Uterus (tissue), 4 donors: ENCODE results near the gene VARS1. TPM values are rescaled to one million over a fixed set of nuclear protein-coding genes. Genes with fewer than 3 reads are reported as not detected.

ENCODE experiments used
- DNase-seq, 2 donors: peaks; one replicate each; pipeline ENCODE4 v3.0.0-alpha.2; 2019 to 2020
- H3K27ac ChIP-seq, 2 donors: fragments of 200-600 bp; sonication (generic); 1 replicate in 1 of 2; 2 replicates in 1 of 2; pipeline ENCODE4 v1.5.1; 2016 to 2018
- H3K27me3 ChIP-seq, 2 donors: fragments of 200-600 bp; sonication (generic); one replicate each; pipeline ENCODE4 v1.5.1; 2018 to 2019; ENCODE audit warnings: control low read depth in 1 of 2
- H3K36me3 ChIP-seq, 2 donors: fragments of 200-600 bp; sonication (generic); one replicate each; pipeline ENCODE4 v1.5.1; 2019; ENCODE audit warnings: control low read depth in 1 of 2
- H3K4me1 ChIP-seq, 2 donors: fragments of 200-600 bp; sonication (generic); one replicate each; pipeline ENCODE4 v1.5.1; 2018 to 2019; ENCODE audit warnings: control low read depth in 1 of 2
- H3K4me3 ChIP-seq, 2 donors: fragments of 200-600 bp; sonication (generic); 1 replicate in 1 of 2; 2 replicates in 1 of 2; pipeline ENCODE4 v1.5.1; 2018 to 2019; ENCODE audit warnings: mild to moderate bottlenecking in 1 of 2
- H3K9me3 ChIP-seq, 2 donors: fragments of 200-600 bp; sonication (generic); one replicate each; pipeline ENCODE4 v1.5.1; 2019; ENCODE audit warnings: control low read depth in 1 of 2
- CTCF ChIP-seq, 4 experiments: fragments of 200-600 bp in 2 of 4; fragments of 450-650 bp in 2 of 4; sonication (generic) in 2 of 4; IDR thresholded peaks; one replicate each; pipeline ENCODE4 v1.5.1; 2016 to 2019; ENCODE audit warnings: antibody characterized with exemption in 4 of 4, mild to moderate bottlenecking in 2 of 4, moderate library complexity in 1 of 4
- POLR2A ChIP-seq, 2 donors: fragments of 450-650 bp; IDR thresholded peaks; one replicate each; pipeline ENCODE4 v1.6.1; 2016; ENCODE audit warnings: antibody characterized with exemption in 2 of 2, mild to moderate bottlenecking in 1 of 2, moderate library complexity in 1 of 2
- intact Hi-C: fragments of 100-400 bp; cut with DNase I; formaldehyde crosslinking; loops from one replicate; pipeline ENCODE4 v1.15.1; 2023; ENCODE audit warnings: low total_unique reads
- total RNA-seq, 4 donors: library from RNA; depleted of rRNA in 3 of 4; stranded (reverse); fragments of >200 nt in 3 of 4; gene quantifications; one replicate each; pipeline versions ENCODE4 v1.1.0 to v1.2.4, GENCODE V29; 2014 to 2023
- donor health status: DM: yes; HTN: yes; CAD: no.

VARS1 gene
- total RNA-seq, 4 donors from 2014 or later, result 35.6 to 118 (median 53.4) TPM

GRCh38 chr6:31792761-31793171, 2.8 kb downstream of the VARS1 start:
- Histone ChIP-seq H3K4me1 (no peaks in the 10 kb centered on the region), H3K27me3 (no peaks in the 10 kb centered on the region), H3K27ac (no peak overlapping the region), H3K36me3 (no peaks in the 10 kb centered on the region), H3K4me3 (no peak overlapping the region), H3K9me3 (no peaks in the 10 kb centered on the region)
- intact Hi-C loops, result loop anchor here (10.0 kb wide), 1 partner anchor 58 kb away; the partner anchor contains the start of gene CLIC1
- DNase-seq, result no peak
- TF ChIP-seq CTCF (IDR thresholded peaks at IDR 0.05), result no peak
- no peak for TF ChIP-seq POLR2A (IDR thresholded peaks at IDR 0.05)

GRCh38 chr6:31792090-31792374, 3.5 kb downstream of the VARS1 start:
- Histone ChIP-seq H3K27me3 (no peaks in the 10 kb centered on the region), H3K36me3 (no peaks in the 10 kb centered on the region), H3K9me3 (no peaks in the 10 kb centered on the region), H3K4me3 (no peak overlapping the region), H3K27ac (peak overlapping the region; percentile 42 to 66), H3K4me1 (no peaks in the 10 kb centered on the region)
- no peak for DNase-seq
- intact Hi-C loops, result loop anchor here (10.0 kb wide), 1 partner anchor 57 kb away; the partner anchor contains the start of gene CLIC1
- no peak for TF ChIP-seq POLR2A (IDR thresholded peaks at IDR 0.05)
- TF ChIP-seq CTCF (IDR thresholded peaks at IDR 0.05), result no peak

GRCh38 chr6:31791324-31792089, 4.0 kb downstream of the VARS1 start:
- Histone ChIP-seq H3K36me3 (no peaks in the 10 kb centered on the region), H3K4me1 (no peaks in the 10 kb centered on the region), H3K27me3 (no peaks in the 10 kb centered on the region), H3K9me3 (no peaks in the 10 kb centered on the region), H3K27ac (peak overlapping the region; percentile 42 to 66), H3K4me3 (no peak overlapping the region)
- DNase-seq, result peak; percentile 64 to 70
- intact Hi-C loops, result loop anchor here (10.0 kb wide), 1 partner anchor 57 kb away; the partner anchor contains the start of gene CLIC1
- TF ChIP-seq CTCF (IDR thresholded peaks at IDR 0.05), result peak; percentile 37 to 61 (median 46)
- TF ChIP-seq POLR2A (IDR thresholded peaks at IDR 0.05), result no peak

- Histone ChIP-seq H3K27me3 (no peaks in the 10 kb centered on the region), H3K4me3 (no peak overlapping the region), H3K9me3 (no peaks in the 10 kb centered on the region), H3K27ac (no peak overlapping the region), H3K36me3 (no peaks in the 10 kb centered on the region), H3K4me1 (no peaks in the 10 kb centered on the region)
- DNase-seq, result no peak
- intact Hi-C loops, result no loop called here
- no peak for TF ChIP-seq CTCF (IDR thresholded peaks at IDR 0.05)
- no peak for TF ChIP-seq POLR2A (IDR thresholded peaks at IDR 0.05)
These were observed 10.1 kb downstream of the VARS1 start for GRCh38 chr6:31785475-31785874.

GRCh38 chr6:31784098-31784925, 11.2 kb downstream of the VARS1 start:
- Histone ChIP-seq H3K4me1 (no peaks in the 10 kb centered on the region), H3K4me3 (no peak overlapping the region), H3K27ac (no peak overlapping the region), H3K9me3 (no peaks in the 10 kb centered on the region), H3K36me3 (no peaks in the 10 kb centered on the region), H3K27me3 (no peaks in the 10 kb centered on the region)
- no peak for DNase-seq
- no peak for TF ChIP-seq CTCF (IDR thresholded peaks at IDR 0.05)
- intact Hi-C loops, result no loop called here
